PC-9 (cell line): ENCODE data around the gene FAM151B. TPM values are rescaled to one million over a fixed set of nuclear protein-coding genes. Genes with fewer than 3 reads are reported as not detected.

Experiments used
- Bru-seq: library from RNA; stranded (reverse); fragments of 400-500 nt; gene quantifications from one replicate; lab custom pipeline; 2021; lab: Mats Ljungman, UMichigan
- BruChase-seq, 2 experiments: library from RNA; stranded (reverse); fragments of 400-500 nt; gene quantifications; one replicate each; lab custom pipeline; 2021; lab: Mats Ljungman, UMichigan
- BruUV-seq: library from RNA; stranded (reverse); fragments of 400-500 nt; replicated peaks from 2 replicates; lab custom pipeline; 2021; lab: Mats Ljungman, UMichigan
- CTCF ChIA-PET: fragments of 300-600 bp; sonication (Branson Sonifier 250); formaldehyde crosslinking; loops from one replicate; lab custom pipeline; 2022; ENCODE audit warnings: antibody characterized with exemption; lab: Charles Lee
- POLR2A ChIA-PET: fragments of 300-600 bp; sonication (Branson Sonifier 250); formaldehyde crosslinking; loops from one replicate; lab custom pipeline; 2022; ENCODE audit warnings: antibody characterized with exemption; ENCODE audit not compliant: unreplicated experiment; lab: Charles Lee
- DNase-seq, 2 experiments: peaks; one replicate each; pipeline versions ENCODE4 v3.0.0 to v3.0.0-alpha.2; 2015 to 2022; ENCODE audit warnings: mixed read lengths in 1 of 2
- H2AFZ ChIP-seq: fragments of 200-600 bp; sonication (generic); 2 replicates; pipeline ENCODE4 v1.8.1; 2017; ENCODE audit warnings: antibody characterized with exemption
- H3F3A ChIP-seq: fragments of 200-600 bp; sonication (generic); 2 replicates; pipeline ENCODE4 v1.8.1; 2017; ENCODE audit warnings: antibody characterized with exemption, mild to moderate bottlenecking, low read depth; ENCODE audit not compliant: insufficient read depth
- H3K27ac ChIP-seq: fragments of 200-600 bp; sonication (generic); 2 replicates; pipeline ENCODE4 v1.6.1; 2016; ENCODE audit warnings: mixed run types
- H3K27me3 ChIP-seq: fragments of 200-600 bp; sonication (generic); 2 replicates; pipeline ENCODE4 v1.6.1; 2016; ENCODE audit warnings: low read depth, mixed run types; ENCODE audit not compliant: insufficient read depth
- H3K36me3 ChIP-seq: fragments of 200-600 bp; sonication (generic); 2 replicates; pipeline ENCODE4 v1.6.1; 2016; ENCODE audit warnings: low read depth, mixed run types
- H3K4me1 ChIP-seq: fragments of 200-600 bp; sonication (generic); replicated peaks from 2 replicates; pipeline ENCODE4 v1.6.1; 2016; ENCODE audit warnings: mixed run types; ENCODE audit not compliant: insufficient read depth
- H3K4me2 ChIP-seq: fragments of 200-600 bp; sonication (generic); 2 replicates; pipeline ENCODE4 v1.6.1; 2017; ENCODE audit warnings: mixed run types
- H3K4me3 ChIP-seq: fragments of 200-600 bp; sonication (generic); 2 replicates; pipeline ENCODE4 v1.6.1; 2016; ENCODE audit warnings: mixed run types
- H3K79me2 ChIP-seq: fragments of 200-600 bp; sonication (generic); 2 replicates; pipeline ENCODE4 v1.6.1; 2017; ENCODE audit warnings: low read depth, mixed run types
- H3K9me2 ChIP-seq: fragments of 200-600 bp; sonication (generic); 2 replicates; pipeline ENCODE4 v1.8.1; 2017; ENCODE audit warnings: mild to moderate bottlenecking; ENCODE audit not compliant: insufficient read depth
- H3K9me3 ChIP-seq: fragments of 200-600 bp; sonication (generic); 2 replicates; pipeline ENCODE4 v1.8.1; 2016; ENCODE audit warnings: low read depth; ENCODE audit not compliant: insufficient read depth
- H4K20me1 ChIP-seq: fragments of 200-600 bp; sonication (generic); 2 replicates; pipeline ENCODE4 v1.8.1; 2017; ENCODE audit not compliant: insufficient read depth
- CTCF ChIP-seq: fragments of 200-600 bp; sonication (generic); conservative IDR thresholded peaks from 2 replicates; pipeline ENCODE4 v1.6.1; 2017; ENCODE audit warnings: mixed run types, antibody characterized with exemption, mild to moderate bottlenecking, moderate library complexity
- EZH2 ChIP-seq: fragments of 200-600 bp; sonication (generic); IDR thresholded peaks from 2 replicates; pipeline ENCODE4 v1.8.0; 2017; ENCODE audit warnings: antibody characterized with exemption, low read depth
- intact Hi-C: fragments of 100-400 bp; cut with micrococcal nuclease; formaldehyde crosslinking; loops from one replicate; pipeline ENCODE4 v1.10.0; 2022; ENCODE audit not compliant: unreplicated experiment
- long read RNA-seq: library from polyadenylated mRNA; stranded (forward); transcript quantifications from one replicate; pipeline ENCODE4 v2.0.0, GENCODE V29; 2022
- total RNA-seq: library from RNA; stranded (reverse); gene quantifications from 2 replicates; pipeline ENCODE4 v1.2.3, GENCODE V29; 2021

FAM151B gene
- total RNA-seq, result 1.4 and 1.7 TPM in 2 replicates
- Bru-seq, nascent RNA, result percentile 33 among the genes with signal in this experiment
- percentile 43 among the genes with signal in this experiment for BruChase-seq, experiment 1, labeled RNA remaining after a 2-hour chase
- BruChase-seq, experiment 2, labeled RNA remaining after a 6-hour chase, result percentile 35 among the genes with signal in this experiment
- long read RNA-seq, partial matches to known transcripts, result 0 of 2 reads
- long read RNA-seq, other reads (novel, unspliced or antisense), result 1 of 2 reads

GRCh38 chr5:80487829-80488721, at the start of gene FAM151B:
TSS of gene FAM151B (plus strand) at chr5:80488100. CDS start at chr5:80488124, 24 bp downstream.
- H3K9me3 ChIP-seq, result peaks cover 12% of the 10 kb centered on the region; the same call in 1 of the 2 replicates
- H3K27ac ChIP-seq, result peak within 1 kb of the TSS; percentile 76
- H4K20me1 ChIP-seq, result no peaks in the 10 kb centered on the region
- peak within 1 kb of the TSS; percentile 97 for H2AFZ ChIP-seq
- no peaks in the 10 kb centered on the region for H3K27me3 ChIP-seq
- peaks cover 48% of the 10 kb centered on the region for H3K4me1 ChIP-seq
- DNase-seq, result peak; percentile 93 to 98
- H3F3A ChIP-seq, result peaks cover 47% of the 10 kb centered on the region
- peak within 1 kb of the TSS; percentile 89 for H3K4me2 ChIP-seq
- POLR2A ChIA-PET, result interaction anchor here (0.5 to 0.6 kb wide), 2 partner anchors 167 to 640 kb away, joined by 3 to 4 read pairs; no protein-coding TSS in a partner anchor
- H3K79me2 ChIP-seq, result peaks cover 15% of the 10 kb centered on the region
- BruUV-seq, result TSS peak; percentile 86
- H3K36me3 ChIP-seq, result peaks cover 20% of the 10 kb centered on the region
- intact Hi-C loops, result loop anchor here (1.0 kb wide), 1 partner anchor 167 kb away; no protein-coding TSS in a partner anchor
- no peaks in the 10 kb centered on the region for H3K9me2 ChIP-seq
- TF ChIP-seq EZH2 (no peak), CTCF (peak; percentile 48; the same call in 1 of the 2 replicates)
- peak within 1 kb of the TSS; percentile 66 for H3K4me3 ChIP-seq
- CTCF ChIA-PET, result no interaction called here

- CTCF ChIA-PET, result no interaction called here
Measured at GRCh38 chr5:80438739-80439138, 49.2 kb upstream of the FAM151B start.

More at GRCh38 chr5:80438739-80439138, 49.2 kb upstream of the FAM151B start:
- no TSS peak for BruUV-seq
- no peaks in the 10 kb centered on the region for H3F3A ChIP-seq
- H3K4me2 ChIP-seq, result no peak overlapping the region
- POLR2A ChIA-PET, result no interaction called here
- H3K27me3 ChIP-seq, result no peaks in the 10 kb centered on the region
- H4K20me1 ChIP-seq, result no peaks in the 10 kb centered on the region
- H3K9me3 ChIP-seq, result no peaks in the 10 kb centered on the region
- H2AFZ ChIP-seq, result no peak overlapping the region
- DNase-seq, result no peak
- no peaks in the 10 kb centered on the region for H3K79me2 ChIP-seq
- no peak for TF ChIP-seq CTCF
- no peak for TF ChIP-seq EZH2
- intact Hi-C loops, result no loop called here
- H3K9me2 ChIP-seq, result no peaks in the 10 kb centered on the region
- no peak overlapping the region for H3K4me3 ChIP-seq
- H3K27ac ChIP-seq, result no peak overlapping the region
- H3K36me3 ChIP-seq, result 0 out of 2 replicates have a peak, but pooled peaks cover 15% of the 10 kb centered on the region
- H3K4me1 ChIP-seq, result no peaks in the 10 kb centered on the region
